GM18951 (cell line): ENCODE measurements around the gene SLC51B.
"Not testable (repeated sequence)": the region's sequence is repeated elsewhere in the genome, so short reads cannot be mapped to it uniquely, and the experiment has no call there.

Source experiments
- POLR2A ChIP-seq: IDR thresholded peaks from 4 replicates; pipeline ENCODE4 v1.6.1; 2011; ENCODE audit warnings: mild to moderate bottlenecking; ENCODE audit not compliant: insufficient read length, insufficient read depth; ENCODE audit errors: extremely low read depth
- in situ Hi-C: fragments of 300-500 bp; cut with MboI; formaldehyde crosslinking; loops from one replicate; pipeline ENCODE4 v1.12.0; 2022; ENCODE audit warnings: low sequenced_read_pairs, mixed read lengths, inconsistent platforms; ENCODE audit not compliant: unreplicated experiment

The SLC51B gene

DNA sequence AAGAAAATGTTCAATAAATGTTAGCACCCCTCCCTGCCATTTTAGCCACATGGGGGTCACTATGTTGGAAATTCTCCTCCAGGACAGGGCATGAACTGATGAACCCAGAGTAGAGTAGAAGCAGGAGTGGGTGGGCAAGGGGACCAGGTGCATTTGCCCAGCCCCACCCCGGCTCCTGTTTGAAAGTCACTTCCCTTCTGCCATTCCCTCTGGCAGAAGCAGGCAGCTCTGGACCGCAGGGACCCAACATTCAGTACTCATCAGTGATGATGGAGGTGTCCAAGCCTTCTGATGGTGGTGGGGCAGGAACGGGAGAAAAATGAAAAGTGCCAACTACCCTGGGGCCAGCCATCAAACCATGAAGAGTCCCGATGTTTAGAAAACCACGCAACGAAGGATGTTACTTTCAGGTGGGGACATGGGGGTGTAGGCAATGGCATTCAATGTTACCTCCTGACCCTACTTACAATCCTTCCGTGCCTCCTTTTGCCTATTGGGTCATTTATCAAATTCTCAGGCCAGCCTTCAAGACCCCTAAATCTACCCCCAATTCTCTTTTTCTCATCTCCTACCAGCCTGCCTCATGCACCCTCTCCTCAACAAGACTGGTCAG is 52.6 kb downstream of the SLC51B start:
- no peak for TF ChIP-seq POLR2A
- in situ Hi-C loops, result no loop called here

- in situ Hi-C loops, result no loop called here
- no peak for TF ChIP-seq POLR2A
These were observed 54.1 kb downstream of the SLC51B start for GRCh38 chr15:65099336-65099735.

DNA sequence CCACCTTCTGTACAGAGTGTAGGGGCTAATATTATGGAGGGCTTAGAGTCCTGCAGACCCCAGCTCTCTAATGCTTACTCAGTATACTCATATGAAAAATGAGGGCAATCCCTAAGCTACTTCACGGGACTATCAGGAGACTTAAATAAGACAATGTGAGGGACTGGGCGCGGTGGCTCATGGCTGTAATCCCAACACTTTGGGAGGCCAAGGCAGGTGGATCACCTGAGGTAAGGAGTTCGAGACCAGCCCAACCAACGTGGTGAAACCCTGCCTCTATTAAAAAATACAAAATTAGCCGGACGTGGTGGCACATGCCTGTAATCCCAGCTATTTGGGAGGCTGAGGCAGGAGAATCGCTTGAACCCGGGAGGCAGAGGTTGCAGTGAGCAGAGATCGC is 54.6 kb downstream of the SLC51B start:
- in situ Hi-C loops, result not testable (repeated sequence)

- in situ Hi-C loops, result no loop called here
- TF ChIP-seq POLR2A, result no peak
These were observed 55.3 kb downstream of the SLC51B start for GRCh38 chr15:65100442-65100841.

DNA sequence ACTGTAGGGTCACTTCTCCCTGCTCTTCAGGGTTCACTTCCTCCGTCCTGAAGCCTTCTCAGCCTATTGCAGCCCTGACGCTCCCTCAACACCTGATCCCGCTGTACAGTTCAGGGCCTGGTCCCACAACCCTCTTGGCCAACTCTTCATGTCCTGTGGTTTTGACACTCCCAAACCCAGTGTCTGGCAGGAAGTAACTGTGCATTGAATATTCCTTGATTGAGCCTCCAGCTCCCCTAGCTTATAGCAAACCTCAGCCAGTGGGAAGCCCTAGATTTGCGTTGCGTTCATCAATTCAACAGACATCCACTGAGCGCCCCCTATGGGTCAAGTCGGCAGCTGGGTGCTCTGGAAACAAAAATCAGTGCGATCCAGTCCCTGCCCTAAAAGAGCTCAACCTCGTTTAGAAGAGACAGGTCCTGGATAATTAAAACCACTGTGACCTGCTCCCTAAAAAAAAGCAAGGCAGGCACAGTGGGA is 56.3 kb downstream of the SLC51B start:
- in situ Hi-C loops, result no loop called here
- TF ChIP-seq POLR2A, result no peak

DNA sequence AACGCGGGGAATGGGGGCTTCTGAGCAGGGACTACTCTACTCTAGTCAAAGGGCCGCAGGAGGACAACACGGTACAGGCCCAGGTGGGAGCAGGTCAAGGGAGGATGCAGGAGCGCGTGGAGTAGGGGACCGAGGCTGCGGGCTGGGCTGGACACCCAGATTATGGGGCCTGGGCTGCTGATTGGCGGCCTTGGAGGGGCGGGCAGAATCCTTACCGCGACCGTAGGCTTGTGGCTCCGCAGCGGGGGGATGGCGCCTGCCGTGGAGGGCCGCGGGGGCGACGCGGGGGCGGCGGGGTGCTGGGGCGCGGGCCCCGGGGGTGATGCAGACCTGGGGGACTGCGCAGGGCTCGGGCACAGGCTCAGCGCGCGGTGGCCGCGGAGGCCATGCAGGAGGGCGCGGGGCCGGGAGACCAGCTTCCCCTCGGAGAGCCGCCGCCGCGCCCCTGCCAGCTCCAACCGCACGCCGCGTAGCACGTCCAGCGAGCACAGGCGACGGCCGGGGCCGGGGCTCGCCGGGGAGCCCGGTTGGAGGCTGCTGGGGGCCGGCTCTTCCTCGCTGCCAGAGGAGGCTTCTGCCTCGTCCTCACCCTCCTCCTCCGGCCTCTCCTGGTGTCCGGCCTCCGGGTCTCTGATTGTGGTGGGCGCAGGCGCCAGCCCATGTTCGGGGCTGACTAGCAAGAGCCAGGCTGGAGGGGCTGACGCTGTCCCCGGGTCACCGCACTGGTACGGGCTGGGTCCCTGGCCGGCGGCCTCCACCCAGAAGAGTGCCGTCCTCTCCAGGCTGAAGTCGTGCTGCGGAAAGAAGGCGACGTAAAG is 56.9 kb downstream of the SLC51B start:
- TF ChIP-seq POLR2A, result no peak

DNA sequence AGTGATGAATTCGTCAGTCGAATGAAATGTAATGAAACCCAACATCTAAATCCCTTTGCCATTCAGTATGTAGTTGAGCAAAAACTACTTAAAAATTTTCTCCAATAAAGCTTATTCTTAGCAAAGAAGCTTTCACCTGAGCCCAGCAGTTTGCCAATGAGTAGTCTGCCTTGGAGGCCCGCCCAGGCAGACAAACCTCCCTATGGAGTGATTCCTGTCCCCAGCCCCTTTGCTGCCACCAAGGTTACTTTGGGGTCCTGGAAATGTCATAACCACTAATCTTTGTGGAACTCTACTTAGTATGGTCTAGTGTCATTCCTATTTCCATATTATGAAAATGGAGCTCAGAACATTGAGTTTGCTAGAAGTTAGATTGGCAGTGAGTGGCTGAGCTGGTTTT is 57.7 kb downstream of the SLC51B start:
- TF ChIP-seq POLR2A, result no peak
- in situ Hi-C loops, result no loop called here

More for the DNA sequence above, 56.9 kb downstream of the SLC51B start:
- in situ Hi-C loops, result no loop called here
